NCI-H446 treated with DMSO at 0.1 percent for 48 hours (cell line): Measurements from ENCODE around the gene FOXK1.
"Not testable (repeated sequence)": the region's sequence is repeated elsewhere in the genome, so short reads cannot be mapped to it uniquely, and the experiment has no call there.

Experiments
- DNase-seq: peaks from one replicate; lab custom pipeline; 2025; lab: John Stamatoyannopoulos, UW

FOXK1 gene

DNA sequence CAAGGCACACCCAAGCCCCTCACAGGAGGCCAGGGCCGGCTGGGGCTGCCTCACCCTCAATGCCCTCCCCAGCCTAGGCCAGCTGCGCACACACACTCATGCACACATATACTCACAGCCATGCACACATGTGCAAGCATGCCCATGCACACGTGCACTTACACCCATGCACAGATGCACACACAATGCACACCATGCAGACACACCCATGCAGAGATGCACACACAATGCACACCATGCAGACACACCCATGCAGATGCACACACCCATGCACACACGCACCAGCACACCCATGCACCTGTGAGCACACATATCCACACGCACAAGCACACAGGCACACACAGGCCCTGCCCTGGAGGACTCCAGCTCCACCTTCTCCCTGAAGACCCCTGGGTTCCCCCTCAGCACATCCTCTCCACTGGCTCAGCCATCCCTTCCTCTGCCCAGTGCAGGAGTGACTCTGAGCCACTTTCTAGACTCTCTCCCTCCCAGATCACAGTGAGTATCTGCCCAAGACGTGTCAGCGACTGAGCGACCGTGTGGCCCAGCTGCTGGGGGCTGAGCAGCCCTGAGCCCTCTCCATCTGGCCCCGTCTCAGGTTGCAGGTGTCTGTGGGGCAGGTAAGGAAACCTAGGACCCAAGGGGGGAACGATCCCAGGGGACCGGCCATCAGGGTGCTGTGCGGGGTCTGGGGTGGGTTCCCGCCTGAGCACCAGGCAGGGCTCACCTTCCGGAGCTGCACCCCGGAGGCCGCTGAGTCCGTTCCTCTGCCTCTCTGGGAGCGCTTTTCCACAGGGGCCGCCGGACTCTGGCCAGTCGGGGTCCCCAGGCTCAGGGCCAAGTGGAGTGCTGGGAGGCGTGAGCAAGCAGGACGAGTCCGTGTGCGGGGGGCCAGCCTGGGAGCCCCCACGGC, 119.1 kb downstream of the FOXK1 start:
- no peak for DNase-seq

DNA sequence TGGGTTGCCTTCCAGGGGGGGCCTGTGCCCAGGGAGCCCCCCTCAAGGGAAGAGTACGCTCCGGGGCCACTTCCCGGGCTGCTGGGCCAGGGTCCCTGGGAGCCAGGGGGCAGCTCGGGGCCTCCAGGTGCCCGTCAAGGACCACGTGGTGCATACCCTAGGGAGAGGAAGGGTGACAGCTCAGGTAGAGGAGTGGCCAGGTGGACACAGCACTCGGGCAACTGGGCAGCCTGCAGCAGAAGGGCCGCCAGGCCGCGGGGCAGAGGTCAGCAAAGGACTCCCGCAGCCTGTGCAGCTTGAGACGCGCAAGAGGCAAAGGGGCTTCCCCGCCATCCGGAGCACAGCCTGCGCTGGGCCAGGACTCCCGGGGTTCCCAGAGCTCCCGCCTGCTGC, 119.7 kb downstream of the FOXK1 start:
- DNase-seq = no peak

DNA sequence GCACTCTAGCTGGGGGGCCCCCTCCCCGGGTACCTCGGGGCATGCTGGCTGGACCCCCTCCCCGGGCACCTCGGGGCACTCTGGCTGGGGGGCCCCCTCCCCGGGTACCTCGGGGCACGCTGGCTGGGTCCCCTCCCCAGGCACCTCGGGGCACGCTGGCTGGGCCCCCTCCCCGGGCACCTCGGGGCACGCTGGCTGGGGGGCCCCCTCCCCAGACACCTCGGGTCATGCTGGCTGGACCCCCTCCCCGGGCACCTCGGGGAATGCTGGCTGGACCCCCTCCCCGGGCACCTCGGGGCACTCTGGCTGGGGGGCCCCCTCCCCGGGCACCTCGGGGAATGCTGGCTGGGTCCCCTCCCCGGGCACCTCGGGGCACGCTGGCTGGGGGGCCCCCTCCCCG, 120.5 kb downstream of the FOXK1 start:
- DNase-seq = not testable (repeated sequence)

DNA sequence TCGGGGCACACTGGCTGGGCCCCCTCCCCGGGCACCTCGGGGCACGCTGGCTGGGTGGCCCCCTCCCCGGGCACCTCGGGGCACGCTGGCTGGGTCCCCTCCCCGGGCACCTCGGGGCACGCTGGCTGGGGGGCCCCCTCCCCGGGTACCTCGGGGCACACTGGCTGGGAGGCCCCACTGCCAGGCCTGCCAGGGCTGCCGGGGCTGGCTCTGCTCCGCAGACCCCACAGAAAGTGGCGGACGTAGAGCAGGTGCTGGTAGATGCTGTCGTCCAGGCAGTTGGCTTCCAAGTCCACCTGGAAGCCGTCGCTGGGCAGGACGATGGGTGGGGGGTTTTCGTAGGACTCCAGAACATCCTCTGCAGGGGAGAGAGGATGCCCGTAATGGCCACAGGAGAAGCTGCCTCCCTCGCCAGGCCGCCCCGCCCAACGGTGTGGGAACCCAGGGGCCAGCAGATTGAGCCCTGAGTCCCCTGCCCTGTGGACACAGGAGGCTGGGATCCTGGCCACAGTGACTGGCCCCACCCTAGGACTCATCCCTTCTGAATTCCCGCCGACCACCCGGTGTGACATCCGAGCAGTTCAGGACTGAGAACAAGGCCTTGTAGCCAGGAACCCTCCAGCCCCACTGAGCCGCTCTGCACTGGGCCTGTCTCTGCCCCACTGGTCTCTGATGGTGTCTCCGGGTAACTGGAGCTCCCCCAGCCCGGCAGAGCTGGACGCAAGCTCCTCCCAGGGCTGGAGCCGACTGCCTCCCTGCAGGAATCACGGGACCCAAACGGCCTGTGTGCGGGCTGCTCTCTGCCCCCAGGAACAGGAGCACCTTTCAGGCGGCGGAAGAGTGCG, 121.5 kb downstream of the FOXK1 start:
- DNase-seq = no peak

DNA sequence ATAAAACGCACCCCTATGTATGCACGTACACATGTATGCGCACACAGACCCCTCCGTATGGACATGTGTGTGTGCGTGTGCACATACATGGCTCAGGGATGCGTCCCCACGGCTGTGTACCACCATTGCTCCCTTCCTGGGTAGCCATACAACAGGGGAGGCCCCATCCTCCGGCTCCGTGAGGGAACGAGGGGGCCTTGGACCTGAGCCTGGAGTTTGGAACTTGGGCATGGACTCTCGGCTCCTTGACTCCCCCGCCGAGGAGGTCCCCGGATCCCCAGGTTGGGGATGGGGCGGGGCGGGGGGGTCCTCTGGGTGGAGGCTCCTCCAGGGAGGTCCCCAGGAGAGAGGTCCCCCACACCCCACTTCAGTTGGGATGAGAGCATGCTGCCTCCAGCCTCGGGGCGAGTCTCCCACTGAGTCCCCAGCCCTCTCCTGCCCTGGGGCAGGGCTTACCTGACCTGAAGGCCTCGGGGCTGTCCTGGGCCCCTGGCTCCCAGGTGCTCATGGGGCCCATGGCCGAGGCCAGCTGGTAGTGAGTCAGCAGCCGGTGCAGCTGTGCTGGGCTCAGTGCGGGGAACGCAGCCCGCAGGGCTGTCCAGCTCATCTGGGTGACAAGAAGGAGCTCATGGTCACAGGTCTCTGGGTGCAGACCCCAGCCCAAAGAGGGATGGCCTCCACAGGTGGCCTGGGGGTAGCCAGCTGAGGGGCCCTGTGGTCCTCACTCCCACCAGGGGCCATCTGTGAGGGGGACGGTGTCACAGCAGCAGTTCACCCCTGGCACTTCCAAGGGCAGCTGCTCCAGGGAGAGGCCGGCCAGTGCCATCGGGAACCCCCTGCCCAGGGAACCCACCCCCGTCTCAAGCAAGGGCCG, 123.3 kb downstream of the FOXK1 start:
- no peak for DNase-seq

DNA sequence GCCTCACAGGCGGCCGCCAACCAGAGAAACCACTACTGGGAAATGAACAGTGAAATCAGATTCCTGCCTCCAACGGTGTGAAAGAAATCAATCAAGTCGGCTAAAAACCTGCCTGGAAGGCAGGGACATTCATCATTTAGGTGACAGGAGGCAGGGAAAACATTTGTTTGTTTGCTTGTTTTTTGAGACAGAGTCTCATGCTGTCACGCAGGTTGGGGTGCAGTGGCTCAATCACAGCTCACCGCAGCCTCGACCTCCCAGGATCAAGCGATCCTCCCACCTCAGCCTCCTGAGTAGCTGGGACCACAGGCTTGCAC, 123.8 kb downstream of the FOXK1 start:
- no peak for DNase-seq

DNA sequence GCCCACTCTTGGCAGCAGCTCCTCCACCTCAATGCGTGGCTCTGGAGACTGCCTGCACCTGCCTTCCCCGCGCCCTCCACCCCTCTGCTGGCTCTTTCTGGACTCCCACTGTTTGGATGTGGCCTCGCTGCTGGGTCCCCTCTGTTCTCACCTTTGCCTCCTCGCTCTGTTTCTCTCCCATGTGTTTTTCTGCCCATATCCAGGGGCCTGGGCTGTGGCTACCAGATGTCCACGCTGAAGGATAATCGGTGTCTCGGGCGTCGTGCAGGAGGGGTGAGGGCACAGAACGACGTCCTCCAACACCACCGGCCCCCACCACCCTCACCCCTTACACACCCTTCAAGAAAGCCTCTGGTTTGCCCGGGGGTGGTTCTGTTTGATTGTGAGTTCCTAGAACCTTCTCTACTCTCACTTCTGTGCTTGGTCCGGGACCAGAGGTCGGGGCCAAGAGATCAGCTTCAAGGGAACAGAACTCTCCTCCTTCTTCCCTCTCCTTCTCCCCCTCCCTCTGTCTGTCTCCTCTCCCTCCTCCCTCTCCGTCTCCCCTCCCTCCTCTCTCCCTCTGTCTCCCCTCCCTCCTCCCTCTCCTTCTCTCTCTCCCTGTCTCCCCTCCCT, 125.0 kb downstream of the FOXK1 start:
- DNase-seq = no peak

DNA sequence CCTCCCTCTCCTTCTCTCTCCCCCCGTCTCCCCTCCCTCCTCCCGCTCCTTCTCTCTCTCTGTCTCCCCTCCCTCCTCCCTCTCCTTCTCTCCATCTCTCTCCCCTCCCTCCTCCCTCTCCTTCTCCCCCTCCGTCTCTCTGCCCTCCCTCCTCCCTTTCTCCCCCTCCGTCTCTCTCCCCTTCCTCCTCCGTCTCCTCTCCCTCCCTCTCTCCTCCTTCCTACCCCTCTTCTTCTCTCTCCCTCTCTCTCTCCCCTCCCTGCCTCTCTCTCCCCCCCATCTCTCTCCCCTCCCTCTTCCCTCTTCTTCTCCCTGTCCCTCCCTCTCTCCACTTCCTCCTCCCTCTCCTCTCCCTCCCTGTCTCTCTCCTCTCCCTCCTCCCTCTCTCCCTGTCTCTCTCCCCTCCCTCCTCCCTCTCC, 125.5 kb downstream of the FOXK1 start:
- no peak for DNase-seq

DNA sequence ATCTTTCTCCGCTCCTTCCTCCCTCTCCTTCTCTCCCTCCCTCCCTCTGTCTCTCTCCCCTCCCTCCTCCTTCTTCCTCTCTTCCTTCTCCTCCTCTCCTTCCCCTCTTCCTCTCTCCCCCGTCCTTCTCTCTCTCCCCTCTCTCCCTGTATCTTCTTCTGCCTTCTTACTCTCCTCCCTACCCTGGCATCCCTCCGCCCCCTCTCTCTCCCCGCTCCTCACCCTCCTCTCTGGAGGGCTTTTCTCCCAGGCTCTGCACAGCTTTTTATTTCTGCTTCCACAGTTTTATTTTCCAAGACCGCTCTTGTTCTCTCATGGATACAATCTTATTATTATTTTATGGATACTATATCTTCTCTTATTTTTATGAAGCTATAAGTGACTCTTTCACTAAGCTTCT, 125.9 kb downstream of the FOXK1 start:
- DNase-seq = no peak

DNA sequence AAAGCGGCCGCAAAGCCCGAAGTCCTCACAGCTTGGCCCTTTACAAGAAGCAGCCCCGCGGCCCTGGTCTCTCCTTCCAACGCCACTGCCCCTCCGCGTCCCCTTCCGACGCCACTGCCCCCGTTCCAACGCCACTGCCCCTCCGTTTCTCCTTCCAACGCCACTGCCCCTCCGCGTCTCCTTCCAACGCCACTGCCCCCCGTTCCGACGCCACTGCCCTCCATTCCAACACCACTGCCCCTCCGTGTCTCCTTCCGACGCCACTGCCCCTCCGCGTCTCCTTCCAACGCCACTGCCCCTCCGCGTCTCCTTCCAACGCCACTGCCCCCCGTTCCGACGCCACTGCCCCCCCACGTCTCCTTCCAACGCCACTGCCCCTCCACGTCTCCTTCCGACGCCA, 126.5 kb downstream of the FOXK1 start:
- no peak for DNase-seq

DNA sequence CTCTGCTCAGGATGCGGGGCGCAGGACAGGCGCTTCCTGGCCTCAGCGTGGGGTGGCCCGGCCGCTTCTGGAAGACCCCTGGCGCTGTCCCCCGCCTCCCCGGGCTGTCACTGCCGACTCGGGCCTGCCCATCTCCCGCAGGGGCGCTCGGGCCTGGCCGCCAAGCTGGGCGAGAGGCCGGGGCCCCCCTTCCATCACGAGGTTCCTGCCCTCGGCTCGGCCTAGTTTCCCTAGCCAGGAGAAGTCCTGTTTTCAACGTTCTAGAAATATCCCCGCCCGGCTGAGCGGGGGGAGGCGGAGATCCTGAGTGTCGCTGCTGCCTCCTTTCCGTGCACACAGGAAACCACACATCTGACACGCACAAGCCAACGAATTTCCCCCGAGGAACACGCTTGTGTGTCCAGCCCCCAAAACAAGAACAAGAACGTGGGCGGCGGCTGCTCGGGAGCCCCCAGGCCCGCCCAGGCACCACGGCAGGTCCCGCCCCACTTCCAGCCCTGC, 127.0 kb downstream of the FOXK1 start:
- no peak for DNase-seq

DNA sequence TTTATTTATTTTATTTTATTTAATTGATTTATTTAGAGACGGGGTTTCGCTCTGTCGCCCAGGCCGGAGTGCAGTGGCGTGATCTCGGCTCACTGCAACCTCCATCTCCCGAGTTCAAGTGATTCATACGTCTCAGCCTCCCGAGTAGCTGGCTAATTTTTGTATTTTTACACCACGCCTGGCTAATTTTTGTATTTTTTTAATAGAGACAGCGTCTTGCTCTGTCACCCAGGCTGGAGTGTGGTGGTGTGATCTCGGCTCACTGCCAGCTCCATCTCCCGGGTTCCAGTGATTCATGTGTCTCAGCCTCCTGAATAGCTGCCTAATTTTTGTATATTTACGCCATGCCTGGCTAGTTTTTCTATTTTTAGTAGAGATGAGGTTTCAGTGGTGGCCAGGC, 127.6 kb downstream of the FOXK1 start:
- DNase-seq = no peak

DNA sequence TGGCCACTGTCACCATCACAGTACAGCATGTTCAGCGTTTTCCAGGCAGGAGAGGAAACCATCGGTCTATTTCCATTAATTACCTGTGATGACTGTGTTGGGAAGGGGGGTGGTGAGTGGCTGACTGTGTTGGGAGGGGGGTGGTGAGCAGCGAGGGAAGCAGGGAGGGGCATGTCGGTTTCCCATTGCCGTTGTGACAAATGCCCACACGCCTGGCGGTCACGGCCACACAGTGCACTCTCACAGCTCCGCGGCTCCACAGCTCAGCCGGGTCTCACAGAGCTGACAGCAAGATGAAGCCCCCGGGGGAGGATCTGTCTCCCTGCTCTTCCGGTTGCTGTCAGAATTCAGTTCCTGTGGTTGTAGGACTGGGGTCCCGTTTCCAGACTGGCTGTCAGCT, 132.3 kb downstream of the FOXK1 start:
- no peak for DNase-seq

DNA sequence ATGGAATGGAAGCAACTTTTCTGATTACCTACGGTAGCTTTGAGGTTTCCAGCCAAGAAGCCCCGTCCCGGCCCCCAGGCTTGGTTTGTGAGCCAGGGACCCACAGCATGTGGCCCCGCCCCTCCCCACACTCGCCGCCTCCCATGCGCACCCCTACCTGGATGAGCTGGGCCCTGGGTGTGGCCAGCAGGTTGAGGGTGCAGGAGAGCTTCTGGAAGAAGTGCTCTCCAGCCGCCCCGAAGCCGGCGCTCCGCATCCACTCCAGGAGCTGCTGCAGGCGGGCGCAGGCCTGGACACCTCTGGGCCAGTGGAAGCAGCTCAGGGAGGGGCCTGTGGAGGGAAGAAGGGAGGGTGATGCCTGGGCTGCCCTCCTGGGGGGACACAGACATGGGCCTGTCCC, 133.0 kb downstream of the FOXK1 start:
- DNase-seq = no peak

DNA sequence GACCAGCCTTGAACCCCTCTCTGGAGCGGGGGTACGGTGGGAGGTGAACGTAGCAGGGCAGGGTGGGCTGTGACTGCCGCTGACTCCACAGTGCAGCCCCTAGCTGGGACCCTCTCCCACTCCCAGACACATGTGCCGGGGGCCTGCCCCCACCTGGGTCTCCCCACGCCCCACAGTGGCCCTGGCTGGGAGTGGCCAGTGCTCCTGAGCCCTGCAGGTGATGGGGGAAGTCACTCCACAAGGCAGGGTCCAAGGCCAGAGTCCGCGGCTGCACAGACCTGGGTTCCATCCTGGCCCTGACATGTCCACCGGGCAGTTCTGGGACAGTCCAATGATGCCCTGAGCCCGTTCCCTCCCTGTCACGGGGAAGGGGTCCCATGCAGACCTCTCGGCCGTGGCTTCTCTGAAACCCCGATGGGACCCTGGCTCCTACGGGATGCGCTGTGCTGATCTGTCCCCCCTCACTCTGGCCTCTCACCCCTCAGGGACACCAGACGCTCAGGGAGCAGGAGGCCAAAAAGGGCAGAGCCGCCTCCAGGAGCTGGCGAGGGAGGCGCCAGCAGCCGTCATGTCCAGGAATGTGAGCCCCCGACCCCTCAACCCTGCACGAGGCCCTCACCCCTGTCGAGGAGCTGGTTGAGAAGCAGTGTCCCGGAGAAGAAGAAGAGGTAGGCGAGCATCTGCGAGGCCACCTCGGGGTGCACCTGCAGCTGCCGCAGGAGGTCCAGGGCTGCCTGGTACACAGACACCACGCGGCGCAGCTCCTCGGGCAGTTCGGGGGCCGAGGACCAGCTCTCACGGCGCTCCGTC, 133.7 kb downstream of the FOXK1 start:
- no peak for DNase-seq

DNA sequence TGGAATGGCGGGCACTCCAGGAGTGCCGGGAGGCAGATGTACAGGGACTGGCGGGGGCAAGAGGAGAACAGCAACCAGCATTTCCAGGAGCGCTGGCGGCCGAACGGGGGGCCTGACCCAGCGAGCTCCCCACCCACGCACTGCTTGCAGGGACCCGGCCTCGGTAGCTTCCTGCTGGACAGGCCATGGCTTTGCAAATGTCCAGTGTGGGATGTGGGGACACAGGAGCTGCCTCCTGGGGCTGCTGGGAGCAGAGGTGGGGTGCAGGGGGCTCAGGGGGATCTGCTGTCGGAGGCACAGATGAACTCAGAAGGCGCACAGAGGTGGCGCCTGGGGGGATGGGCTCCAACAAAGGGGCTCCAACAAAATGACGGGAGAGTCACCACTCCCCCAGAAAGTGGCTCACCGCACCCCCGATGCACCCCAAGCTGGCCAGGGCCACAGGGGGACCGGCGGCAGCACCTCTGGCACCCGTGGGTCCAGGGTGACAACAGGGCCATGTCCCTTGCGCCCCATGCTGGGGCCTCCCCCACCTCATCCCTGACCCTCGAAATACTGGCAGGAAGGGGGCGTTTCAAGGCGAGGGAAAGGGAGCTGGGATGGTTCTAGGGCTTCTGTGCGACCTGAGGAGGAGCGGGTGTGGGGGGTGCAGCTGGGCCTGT, 134.5 kb downstream of the FOXK1 start:
- DNase-seq = no peak

DNA sequence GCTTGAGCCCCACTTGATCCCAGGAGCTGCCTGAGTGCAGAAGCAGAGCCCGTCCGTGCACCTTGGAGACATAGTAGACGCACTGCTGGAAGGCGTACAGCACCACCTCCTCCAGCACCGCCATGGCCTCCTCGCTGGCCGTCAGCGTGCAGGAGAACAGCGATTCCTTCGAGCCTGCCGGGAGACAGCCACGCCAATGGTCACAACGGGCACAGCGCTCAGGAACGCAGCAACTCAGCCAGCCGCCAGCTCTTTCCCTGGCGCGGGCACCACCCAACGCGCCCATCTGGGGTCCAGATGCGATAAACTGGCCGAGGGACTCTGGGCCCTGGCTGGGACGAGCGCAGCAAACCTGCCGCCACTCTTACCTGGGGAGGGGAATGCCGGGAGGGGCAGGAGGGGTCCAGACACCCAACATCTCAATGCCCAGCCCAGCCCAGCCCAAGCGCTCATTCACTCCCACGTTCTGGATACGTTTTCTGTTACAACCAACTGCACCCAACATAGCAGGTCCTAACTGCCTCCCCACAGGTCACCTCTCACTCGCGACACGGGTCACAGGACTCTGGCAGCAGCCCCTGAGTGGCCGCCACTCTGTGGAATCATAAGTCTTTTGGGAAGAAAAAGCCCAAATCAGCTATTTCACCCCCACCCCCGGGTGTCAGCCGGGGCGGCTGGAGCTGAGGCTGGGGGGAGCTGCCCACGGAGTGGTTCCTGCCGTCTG, 135.2 kb downstream of the FOXK1 start:
- DNase-seq = no peak

DNA sequence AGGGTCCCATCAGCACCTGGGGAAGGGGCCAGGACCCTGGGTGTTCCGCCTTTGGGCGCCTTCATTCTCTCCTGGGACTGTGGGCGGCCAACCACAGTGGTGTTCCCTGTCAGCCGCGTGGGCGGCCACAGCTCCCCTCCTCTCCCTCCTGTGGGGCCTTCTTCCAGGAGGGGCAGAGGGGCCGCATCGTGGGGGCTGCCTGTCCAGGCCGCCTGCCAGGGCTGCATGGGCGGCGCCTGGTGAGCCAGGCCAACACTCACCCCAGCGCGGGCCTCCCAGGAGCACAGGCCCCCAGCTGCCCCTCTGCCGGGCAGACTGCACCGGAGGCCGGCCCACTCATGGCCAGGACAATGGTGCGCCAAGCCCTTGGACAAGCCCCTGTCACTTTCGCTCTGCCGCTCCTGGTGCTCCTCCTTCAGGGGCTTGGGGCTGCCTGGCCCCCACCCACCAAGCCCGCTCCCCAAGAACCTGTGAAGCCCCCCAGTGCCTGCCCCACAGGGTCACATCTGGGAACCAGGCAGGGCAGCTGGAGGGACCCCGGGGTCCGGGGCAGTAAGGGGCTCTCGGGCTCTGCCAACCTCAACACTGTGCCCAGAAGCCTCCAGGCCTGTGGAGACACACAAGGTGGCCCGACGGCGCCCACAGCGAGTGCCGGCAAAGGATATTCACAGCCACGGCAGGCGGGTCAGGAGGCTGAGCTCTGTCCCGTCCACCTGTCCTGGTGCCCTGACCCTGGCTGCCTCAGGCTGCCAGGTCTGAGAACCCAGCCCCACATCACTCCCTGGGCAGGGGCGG, 136.1 kb downstream of the FOXK1 start:
- DNase-seq = no peak
